HepG2 (cell line): ENCODE results near the gene PARP14. TPM values are rescaled to one million over a fixed set of nuclear protein-coding genes. Genes with fewer than 3 reads are reported as not detected.

ENCODE experiments used
- ARNT2 ChIP-seq: sonication (generic); formaldehyde crosslinking; IDR thresholded peaks from 2 replicates; pipeline ENCODE4 v1.8.0; 2022; ENCODE audit warnings: mild to moderate bottlenecking, low read depth, missing genetic modification reagents, moderate library complexity
- ATF3 ChIP-seq: sonication (generic); formaldehyde crosslinking; IDR thresholded peaks from 2 replicates; pipeline ENCODE4 v1.4.0; 2020; ENCODE audit warnings: missing genetic modification reagents
- DMAP1 ChIP-seq: IDR thresholded peaks from 2 replicates; pipeline ENCODE4 v1.6.1; 2016
- HMG20A ChIP-seq: IDR thresholded peaks from 2 replicates; pipeline ENCODE4 v1.6.1; 2016; ENCODE audit warnings: borderline replicate concordance
- KDM4B ChIP-seq: sonication (generic); formaldehyde crosslinking; IDR thresholded peaks from 2 replicates; pipeline ENCODE4 v1.4.0; 2020; ENCODE audit warnings: missing genetic modification reagents
- KDM6A ChIP-seq: IDR thresholded peaks from 2 replicates; pipeline ENCODE4 v1.6.1; 2016; ENCODE audit warnings: low read depth
- MEF2D ChIP-seq: sonication (generic); formaldehyde crosslinking; IDR thresholded peaks from 2 replicates; pipeline ENCODE4 v1.5.1; 2020; ENCODE audit warnings: mild to moderate bottlenecking, missing genetic modification reagents
- NR2F2 ChIP-seq: IDR thresholded peaks from 2 replicates; pipeline ENCODE4 v1.6.1; 2012; ENCODE audit warnings: low read depth, inconsistent platforms, borderline replicate concordance
- PPARG ChIP-seq: conservative IDR thresholded peaks from 2 replicates; pipeline ENCODE4 v1.6.1; 2016; ENCODE audit warnings: missing biosample characterization, missing genetic modification reagents
- SRF ChIP-seq: IDR thresholded peaks from 2 replicates; pipeline ENCODE4 v1.6.1; 2011; ENCODE audit warnings: mild to moderate bottlenecking, low read depth, low read length, moderate library complexity
- TBX2 ChIP-seq: sonication (generic); formaldehyde crosslinking; IDR thresholded peaks from 2 replicates; pipeline ENCODE4 v1.5.0; 2020; ENCODE audit warnings: missing genetic modification reagents, mild to moderate bottlenecking, borderline replicate concordance
- TBX3 ChIP-seq: fragments of 450-650 bp; IDR thresholded peaks from 2 replicates; pipeline ENCODE4 v1.6.1; 2017; ENCODE audit warnings: antibody characterized with exemption, mild to moderate bottlenecking, inconsistent platforms, borderline replicate concordance
- TRIM24 ChIP-seq: sonication (generic); formaldehyde crosslinking; IDR thresholded peaks from 2 replicates; pipeline ENCODE4 v1.8.0; 2022; ENCODE audit warnings: mild to moderate bottlenecking, missing genetic modification reagents
- ZBTB3 ChIP-seq: sonication (generic); formaldehyde crosslinking; IDR thresholded peaks from 2 replicates; pipeline ENCODE4 v1.4.0; 2020; ENCODE audit warnings: low read depth, mild to moderate bottlenecking, moderate library complexity, missing genetic modification reagents, borderline replicate concordance
- ZHX1 ChIP-seq: sonication (generic); formaldehyde crosslinking; IDR thresholded peaks from 2 replicates; pipeline ENCODE4 v1.8.1; 2022; ENCODE audit warnings: low read depth, mild to moderate bottlenecking, missing genetic modification reagents
- ZNF331 ChIP-seq: sonication (generic); formaldehyde crosslinking; IDR thresholded peaks from 2 replicates; pipeline ENCODE4 v1.4.0; 2020; ENCODE audit warnings: missing genetic modification reagents
- ZNF589 ChIP-seq: sonication (generic); formaldehyde crosslinking; conservative IDR thresholded peaks from 2 replicates; pipeline ENCODE4 v1.8.0; 2022; ENCODE audit warnings: mild to moderate bottlenecking, moderate library complexity, missing genetic modification reagents
- ZNF598 ChIP-seq: sonication (generic); formaldehyde crosslinking; IDR thresholded peaks from 2 replicates; pipeline ENCODE4 v1.5.1; 2020; ENCODE audit warnings: mild to moderate bottlenecking, missing genetic modification reagents, borderline replicate concordance
- ZNF709 ChIP-seq: sonication (generic); formaldehyde crosslinking; IDR thresholded peaks from 2 replicates; pipeline ENCODE4 v1.5.0; 2020; ENCODE audit warnings: mild to moderate bottlenecking, missing genetic modification reagents
- ZNF749 ChIP-seq: sonication (generic); formaldehyde crosslinking; IDR thresholded peaks from 2 replicates; pipeline ENCODE4 v1.8.0; 2022; ENCODE audit warnings: mild to moderate bottlenecking, missing genetic modification reagents, moderate library complexity, borderline replicate concordance
- ZNF766 ChIP-seq: sonication (generic); formaldehyde crosslinking; IDR thresholded peaks from 2 replicates; pipeline ENCODE4 v1.5.0; 2020; ENCODE audit warnings: missing genetic modification reagents, borderline replicate concordance
- ZNF878 ChIP-seq: sonication (generic); formaldehyde crosslinking; IDR thresholded peaks from 2 replicates; pipeline ENCODE4 v1.8.1; 2023; ENCODE audit warnings: mild to moderate bottlenecking, missing genetic modification reagents, moderate library complexity
- ZSCAN31 ChIP-seq: sonication (generic); formaldehyde crosslinking; IDR thresholded peaks from 2 replicates; pipeline ENCODE4 v1.5.0; 2020; ENCODE audit warnings: low read depth, mild to moderate bottlenecking, missing genetic modification reagents
- polyA plus RNA-seq, 8 experiments: library from polyadenylated mRNA; depleted of rRNA in 3 of 8; stranded (reverse) in 7 of 8; unstranded in 1 of 8; fragments of >200 nt; fragmentation: Illumina TruSeq in 4 of 8; extraction: Trizol in 4 of 8; gene quantifications; 2 replicates each; pipeline versions ENCODE4 v1.2.1 to v1.2.3, GENCODE V29; 2011 to 2016; ENCODE audit warnings: low read depth in 4 of 8, missing spikeins in 1 of 8, mixed read lengths in 1 of 8; ENCODE audit not compliant: insufficient read depth in 1 of 8
- total RNA-seq, 5 experiments: library from RNA; depleted of rRNA; stranded (reverse); fragments of >200 nt; fragmentation: Illumina TruSeq; extraction: Trizol; gene quantifications; 2 replicates each; pipeline ENCODE4 v1.2.3, GENCODE V29; 2016; ENCODE audit warnings: low read depth in 1 of 5
- TF ChIP-seq, protein P1 (sequence below): IDR thresholded peaks from 2 replicates; pipeline ENCODE4 v1.6.1; 2016
- TF ChIP-seq, protein P2 (sequence below): IDR thresholded peaks from 2 replicates; pipeline ENCODE4 v1.6.1; 2018; ENCODE audit warnings: missing genetic modification reagents

Gene PARP14
- total and polyA plus RNA-seq, 2 of the 13 experiments (the other 11 are each of a cell fraction or from before 2014, with no cell fraction given) = 9.0 to 19.1 TPM

DNA sequence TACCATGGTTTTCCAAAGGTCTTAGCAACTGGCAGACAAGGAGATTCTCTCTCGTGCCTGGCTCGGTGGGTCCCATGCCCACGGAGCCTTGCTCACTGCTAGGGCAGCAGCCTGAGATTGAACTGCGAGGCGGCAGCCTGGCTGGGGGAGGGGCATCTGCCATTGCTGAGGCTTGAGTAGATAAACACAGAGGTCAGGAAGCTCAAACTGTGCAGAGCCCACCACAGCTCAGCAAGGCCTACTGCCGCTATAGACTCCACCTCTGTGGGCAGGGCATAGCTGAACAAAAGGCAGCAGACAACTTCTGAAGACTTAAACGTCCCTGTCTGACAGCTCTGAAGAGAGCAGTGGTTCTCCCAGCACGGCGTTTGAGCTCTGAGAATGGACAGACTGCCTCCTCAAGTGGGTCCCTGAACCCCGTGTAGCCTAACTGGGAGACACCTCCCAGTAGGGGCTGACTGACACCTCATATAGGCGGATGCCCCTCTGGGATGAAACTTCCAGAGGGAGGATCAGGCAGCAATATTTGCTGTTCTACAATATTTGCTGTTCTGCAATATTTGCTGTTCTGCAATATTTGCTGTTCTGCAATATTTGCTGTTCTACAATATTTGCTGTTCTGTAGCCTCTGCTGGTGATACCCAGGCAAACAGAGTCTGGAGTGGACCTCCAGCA is 29.3 kb upstream of the PARP14 start (continued):
- peak; percentile 87 for TF ChIP-seq NR2F2
- peak; percentile 85 for TF ChIP-seq ZHX1 (CRISPR knock-in tag)
- peak; percentile 99 for TF ChIP-seq TBX2 (CRISPR knock-in tag)
- TF ChIP-seq ZNF709 (CRISPR knock-in tag) = peak; percentile 66; the same call in 1 of the 2 replicates
- TF ChIP-seq, protein P1, sequence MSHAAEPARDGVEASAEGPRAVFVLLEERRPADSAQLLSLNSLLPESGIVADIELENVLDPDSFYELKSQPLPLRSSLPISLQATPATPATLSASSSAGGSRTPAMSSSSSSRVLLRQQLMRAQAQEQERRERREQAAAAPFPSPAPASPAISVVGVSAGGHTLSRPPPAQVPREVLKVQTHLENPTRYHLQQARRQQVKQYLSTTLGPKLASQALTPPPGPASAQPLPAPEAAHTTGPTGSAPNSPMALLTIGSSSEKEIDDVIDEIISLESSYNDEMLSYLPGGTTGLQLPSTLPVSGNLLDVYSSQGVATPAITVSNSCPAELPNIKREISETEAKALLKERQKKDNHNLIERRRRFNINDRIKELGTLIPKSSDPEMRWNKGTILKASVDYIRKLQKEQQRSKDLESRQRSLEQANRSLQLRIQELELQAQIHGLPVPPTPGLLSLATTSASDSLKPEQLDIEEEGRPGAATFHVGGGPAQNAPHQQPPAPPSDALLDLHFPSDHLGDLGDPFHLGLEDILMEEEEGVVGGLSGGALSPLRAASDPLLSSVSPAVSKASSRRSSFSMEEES (CRISPR knock-in tag) = peak; percentile 64; the same call in 1 of the 2 replicates
- TF ChIP-seq ARNT2 (CRISPR knock-in tag) = peak; percentile 89
- TF ChIP-seq ZNF766 (CRISPR knock-in tag) = 0 out of 2 replicates have a peak, but pooled peaks have one; percentile 63
- peak; percentile 93 for TF ChIP-seq ATF3
- TF ChIP-seq ZNF589 (CRISPR knock-in tag) = peak; percentile 91
- peak; percentile 99 for TF ChIP-seq HMG20A
- TF ChIP-seq SRF = 0 out of 2 replicates have a peak, but pooled peaks have one; percentile 22
- peak; percentile 100 for TF ChIP-seq TBX3
- TF ChIP-seq, protein P2, sequence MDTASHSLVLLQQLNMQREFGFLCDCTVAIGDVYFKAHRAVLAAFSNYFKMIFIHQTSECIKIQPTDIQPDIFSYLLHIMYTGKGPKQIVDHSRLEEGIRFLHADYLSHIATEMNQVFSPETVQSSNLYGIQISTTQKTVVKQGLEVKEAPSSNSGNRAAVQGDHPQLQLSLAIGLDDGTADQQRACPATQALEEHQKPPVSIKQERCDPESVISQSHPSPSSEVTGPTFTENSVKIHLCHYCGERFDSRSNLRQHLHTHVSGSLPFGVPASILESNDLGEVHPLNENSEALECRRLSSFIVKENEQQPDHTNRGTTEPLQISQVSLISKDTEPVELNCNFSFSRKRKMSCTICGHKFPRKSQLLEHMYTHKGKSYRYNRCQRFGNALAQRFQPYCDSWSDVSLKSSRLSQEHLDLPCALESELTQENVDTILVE = peak; percentile 88
- peak; percentile 79; the same call in 1 of the 2 replicates for TF ChIP-seq ZBTB3
- peak; percentile 78; the same call in 1 of the 2 replicates for TF ChIP-seq ZSCAN31 (CRISPR knock-in tag)
- peak; percentile 54; the same call in 1 of the 2 replicates for TF ChIP-seq ZNF749 (CRISPR knock-in tag)
- TF ChIP-seq PPARG (CRISPR knock-in tag) = peak; percentile 83
- peak; percentile 81; the same call in 1 of the 2 replicates for TF ChIP-seq ZNF878 (CRISPR knock-in tag)
- TF ChIP-seq KDM6A (CRISPR knock-in tag) = peak; percentile 75
- TF ChIP-seq TRIM24 = peak; percentile 87
- TF ChIP-seq DMAP1 (CRISPR knock-in tag) = peak; percentile 48
- TF ChIP-seq KDM4B (CRISPR knock-in tag) = peak; percentile 78; the same call in 1 of the 2 replicates
- TF ChIP-seq ZNF598 (CRISPR knock-in tag) = peak; percentile 69; the same call in 1 of the 2 replicates
- TF ChIP-seq ZNF331 = peak; percentile 90
- TF ChIP-seq MEF2D (CRISPR knock-in tag) = peak; percentile 80
